Neuronal stem cell (in vitro differentiated cells): Measurements from ENCODE around the gene USF2.
A peak's percentile ranks its signal among the peaks of the same experiment; 100 is the strongest.

ENCODE experiments used
- DNase-seq: peaks from one replicate; pipeline ENCODE4 v3.0.0-alpha.2; 2013; ENCODE audit warnings: low spot score
- H2AFZ ChIP-seq: one replicate; pipeline ENCODE4 v1.6.1; 2013; ENCODE audit warnings: mild to moderate bottlenecking, low read length, inconsistent platforms
- H2AK5ac ChIP-seq: 2 replicates; pipeline ENCODE4 v1.6.1; 2013; ENCODE audit warnings: low read depth, mild to moderate bottlenecking, inconsistent platforms, low read length, moderate library complexity, mixed read lengths
- H2BK120ac ChIP-seq: 2 replicates; pipeline ENCODE4 v1.6.1; 2013; ENCODE audit warnings: low read depth, mild to moderate bottlenecking, inconsistent platforms, low read length, moderate library complexity, mixed read lengths
- H2BK12ac ChIP-seq: one replicate; pipeline ENCODE4 v1.6.1; 2013; ENCODE audit warnings: low read length, inconsistent platforms
- H2BK15ac ChIP-seq: 2 replicates; pipeline ENCODE4 v1.6.1; 2013; ENCODE audit warnings: mild to moderate bottlenecking, low read length, inconsistent platforms, mixed read lengths
- H2BK5ac ChIP-seq: one replicate; pipeline ENCODE4 v1.6.1; 2013; ENCODE audit warnings: inconsistent platforms, mild to moderate bottlenecking, low read length, moderate library complexity
- H3K14ac ChIP-seq: one replicate; pipeline ENCODE4 v1.6.1; 2013; ENCODE audit warnings: low read length, inconsistent platforms
- H3K18ac ChIP-seq: 2 replicates; pipeline ENCODE4 v1.6.1; 2013; ENCODE audit warnings: low read length, inconsistent platforms
- H3K23ac ChIP-seq: 2 replicates; pipeline ENCODE4 v1.6.1; 2013; ENCODE audit warnings: low read depth, mild to moderate bottlenecking, mixed read lengths, low read length, inconsistent platforms; ENCODE audit not compliant: poor library complexity
- H3K27ac ChIP-seq: replicated peaks from 3 replicates; pipeline ENCODE4 v1.5.1; 2013; ENCODE audit warnings: low read length, inconsistent platforms
- H3K27me3 ChIP-seq, 3 experiments: 2 replicates each; pipeline ENCODE4 v1.6.1; 2013; ENCODE audit warnings: low read length in 3 of 3, mild to moderate bottlenecking in 2 of 3, inconsistent platforms in 1 of 3, low read depth in 1 of 3, mixed read lengths in 1 of 3, moderate library complexity in 1 of 3; ENCODE audit not compliant: control insufficient read depth in 3 of 3, insufficient read depth in 3 of 3
- H3K36me3 ChIP-seq, 2 donors: replicated peaks in 1 of 2; 2 replicates each; pipeline ENCODE4 v1.6.1; 2013; ENCODE audit warnings: low read length in 2 of 2; ENCODE audit not compliant: control insufficient read depth in 2 of 2, insufficient read depth in 2 of 2
- H3K4ac ChIP-seq: 2 replicates; pipeline ENCODE4 v1.6.1; 2013; ENCODE audit warnings: inconsistent platforms, mild to moderate bottlenecking, low read length, moderate library complexity
- H3K4me1 ChIP-seq, 2 donors: 1 replicate in 1 of 2; 2 replicates in 1 of 2; pipeline ENCODE4 v1.6.1; 2013; ENCODE audit warnings: low read length in 2 of 2, low read depth in 1 of 2; ENCODE audit not compliant: control insufficient read depth in 2 of 2, insufficient read depth in 1 of 2
- H3K4me2 ChIP-seq: one replicate; pipeline ENCODE4 v1.6.1; 2013; ENCODE audit warnings: mild to moderate bottlenecking, low read length, inconsistent platforms; ENCODE audit not compliant: insufficient read depth, poor library complexity, severe bottlenecking
- H3K4me3 ChIP-seq, 2 donors: 2 replicates each; pipeline ENCODE4 v1.5.1; 2013; ENCODE audit warnings: low read length in 2 of 2, mild to moderate bottlenecking in 2 of 2, inconsistent platforms in 1 of 2, moderate library complexity in 1 of 2
- H3K79me1 ChIP-seq: one replicate; pipeline ENCODE4 v1.6.1; 2013; ENCODE audit warnings: low read depth, mild to moderate bottlenecking, inconsistent platforms, low read length, moderate library complexity
- H3K9ac ChIP-seq: one replicate; pipeline ENCODE4 v1.6.1; 2013; ENCODE audit warnings: mild to moderate bottlenecking, low read depth, low read length, inconsistent platforms; ENCODE audit not compliant: poor library complexity
- H3K9me3 ChIP-seq, 2 donors: replicated peaks in 1 of 2; 2 replicates each; pipeline versions ENCODE3 to v1.6.1; 2013; ENCODE audit warnings: low read length in 2 of 2, mild to moderate bottlenecking in 2 of 2, inconsistent platforms in 1 of 2, low read depth in 1 of 2, mixed read lengths in 1 of 2, moderate library complexity in 1 of 2; ENCODE audit not compliant: control insufficient read depth in 2 of 2, insufficient read depth in 1 of 2
- H4K8ac ChIP-seq: one replicate; pipeline ENCODE4 v1.6.1; 2013; ENCODE audit warnings: low read depth, mild to moderate bottlenecking, inconsistent platforms, low read length, moderate library complexity
- H4K91ac ChIP-seq: one replicate; pipeline ENCODE4 v1.6.1; 2013; ENCODE audit warnings: low read length, low read depth, mild to moderate bottlenecking, inconsistent platforms; ENCODE audit not compliant: poor library complexity
- WGBS, 2 donors: extraction: QIAGEN DNeasy Blood & Tissue Kit; methylation state at CpG; one replicate each; pipeline ENCODE4 v1.1.7; 2013; ENCODE audit warnings: missing lambda C conversion rate in 2 of 2, mixed read lengths in 1 of 2; ENCODE audit not compliant: insufficient read length in 2 of 2, insufficient replicate concordance in 1 of 2; ENCODE audit errors: extremely low coverage in 2 of 2; 5-methylcytosine and 5-hydroxymethylcytosine counted together

The USF2 gene

GRCh38 chr19:35254341-35255297, 14.1 kb upstream of the USF2 start:
- H2BK12ac ChIP-seq = no peak overlapping the region
- no peak overlapping the region for H2BK5ac ChIP-seq
- no peaks in the 10 kb centered on the region for H3K9me3 ChIP-seq
- H3K23ac ChIP-seq = no peak overlapping the region
- H3K9ac ChIP-seq = no peak overlapping the region
- H4K8ac ChIP-seq = no peak overlapping the region
- no peak overlapping the region for H3K27ac ChIP-seq
- peaks cover 32 to 37% of the 10 kb centered on the region in 2 donors for H3K36me3 ChIP-seq
- peaks cover 13 to 14% of the 10 kb centered on the region in 2 donors for H3K4me1 ChIP-seq
- H3K4me3 ChIP-seq = no peak overlapping the region
- H3K4me2 ChIP-seq = no peak overlapping the region
- no CpG with 5 or more reads among the region's 17 CpGs for WGBS, 2 donors
- DNase-seq = no peak
- H3K79me1 ChIP-seq = peaks cover 14% of the 10 kb centered on the region
- no peak overlapping the region for H2AK5ac ChIP-seq
- H2BK120ac ChIP-seq = no peak overlapping the region
- H3K27me3 ChIP-seq = peaks cover 0 to 5% (median 0%) of the 10 kb centered on the region in 3 experiments
- H4K91ac ChIP-seq = no peak overlapping the region
- H3K18ac ChIP-seq = no peak overlapping the region
- no peak overlapping the region for H3K4ac ChIP-seq
- no peak overlapping the region for H3K14ac ChIP-seq
- no peak overlapping the region for H2AFZ ChIP-seq
- H2BK15ac ChIP-seq = no peak overlapping the region

- DNase-seq = no peak
- no peak overlapping the region for H4K8ac ChIP-seq
- H2AFZ ChIP-seq = no peak overlapping the region
- H3K4ac ChIP-seq = no peak overlapping the region
- H3K4me3 ChIP-seq = no peak overlapping the region
- H3K9me3 ChIP-seq = no peaks in the 10 kb centered on the region
- no peak overlapping the region for H2BK12ac ChIP-seq
- H3K79me1 ChIP-seq = peaks cover 13% of the 10 kb centered on the region
- no peaks in the 10 kb centered on the region for H3K27me3 ChIP-seq
- H3K14ac ChIP-seq = no peak overlapping the region
- no peak overlapping the region for H4K91ac ChIP-seq
- H3K18ac ChIP-seq = no peak overlapping the region
- H3K4me1 ChIP-seq = peaks cover 7 to 13% of the 10 kb centered on the region in 2 donors
- no peak overlapping the region for H2BK120ac ChIP-seq
- WGBS, 2 donors = no CpG with 5 or more reads among the region's 2 CpGs
- no peak overlapping the region for H2BK5ac ChIP-seq
- H2AK5ac ChIP-seq = no peak overlapping the region
- H2BK15ac ChIP-seq = no peak overlapping the region
- no peak overlapping the region for H3K9ac ChIP-seq
- H3K36me3 ChIP-seq = peaks cover 16 to 35% of the 10 kb centered on the region in 2 donors
- no peak overlapping the region for H3K27ac ChIP-seq
- no peak overlapping the region for H3K23ac ChIP-seq
- H3K4me2 ChIP-seq = no peak overlapping the region
These were observed 12.2 kb upstream of the USF2 start for GRCh38 chr19:35256566-35256965.

GRCh38 chr19:35257113-35257461, 11.7 kb upstream of the USF2 start:
- Histone ChIP-seq H3K36me3 (peaks cover 15 to 37% of the 10 kb centered on the region in 2 donors), H2BK12ac (peak overlapping the region; percentile 16), H2BK120ac (no peak overlapping the region), H2AFZ (no peak overlapping the region), H3K9ac (no peak overlapping the region), H3K18ac (no peak overlapping the region), H3K9me3 (no peaks in the 10 kb centered on the region), H3K27me3 (no peaks in the 10 kb centered on the region), H3K4ac (no peak overlapping the region), H3K23ac (peak overlapping the region; percentile 80), H3K14ac (peak overlapping the region; percentile 47), H3K79me1 (peaks cover 18% of the 10 kb centered on the region), H2BK5ac (no peak overlapping the region), H3K4me2 (no peak overlapping the region), H3K4me3 (no peak overlapping the region), H4K8ac (no peak overlapping the region), H3K4me1 (peaks cover 7 to 13% of the 10 kb centered on the region in 2 donors), H4K91ac (no peak overlapping the region), H2BK15ac (no peak overlapping the region), H2AK5ac (no peak overlapping the region), H3K27ac (no peak overlapping the region)
- DNase-seq = no peak
- WGBS, 2 donors = no CpG with 5 or more reads among the region's 9 CpGs

- no peak overlapping the region for H3K23ac ChIP-seq
- H3K4me2 ChIP-seq = no peak overlapping the region
- no peak overlapping the region for H3K18ac ChIP-seq
- H4K8ac ChIP-seq = no peak overlapping the region
- H3K9me3 ChIP-seq = no peaks in the 10 kb centered on the region
- peaks cover 7 to 13% of the 10 kb centered on the region in 2 donors for H3K4me1 ChIP-seq
- peak overlapping the region; percentile 58 for H2BK5ac ChIP-seq
- no peak overlapping the region for H2AFZ ChIP-seq
- H3K4me3 ChIP-seq = no peak overlapping the region
- H4K91ac ChIP-seq = no peak overlapping the region
- no peak overlapping the region for H2AK5ac ChIP-seq
- no peak overlapping the region for H2BK15ac ChIP-seq
- H3K36me3 ChIP-seq = peaks cover 27 to 32% of the 10 kb centered on the region in 2 donors
- H2BK120ac ChIP-seq = no peak overlapping the region
- H3K27me3 ChIP-seq = no peaks in the 10 kb centered on the region
- WGBS, 2 donors = no CpG with 5 or more reads among the region's 10 CpGs
- H3K27ac ChIP-seq = no peak overlapping the region
- no peak overlapping the region for H2BK12ac ChIP-seq
- no peak overlapping the region for H3K4ac ChIP-seq
- no peak overlapping the region for H3K14ac ChIP-seq
- no peak overlapping the region for H3K9ac ChIP-seq
- no peak for DNase-seq
- peaks cover 22% of the 10 kb centered on the region for H3K79me1 ChIP-seq
These were observed 8.0 kb upstream of the USF2 start for GRCh38 chr19:35260694-35261304.
